HG03159 (cell line): ENCODE measurements around the gene NACAD.

Experiments used
- ATAC-seq: cut with Tn5 transposase; IDR thresholded peaks from one replicate; pipeline ENCODE4 v1.9.1; 2021; ENCODE audit warnings: mild to moderate bottlenecking, moderate library complexity; ENCODE audit not compliant: unreplicated experiment

NACAD gene

DNA sequence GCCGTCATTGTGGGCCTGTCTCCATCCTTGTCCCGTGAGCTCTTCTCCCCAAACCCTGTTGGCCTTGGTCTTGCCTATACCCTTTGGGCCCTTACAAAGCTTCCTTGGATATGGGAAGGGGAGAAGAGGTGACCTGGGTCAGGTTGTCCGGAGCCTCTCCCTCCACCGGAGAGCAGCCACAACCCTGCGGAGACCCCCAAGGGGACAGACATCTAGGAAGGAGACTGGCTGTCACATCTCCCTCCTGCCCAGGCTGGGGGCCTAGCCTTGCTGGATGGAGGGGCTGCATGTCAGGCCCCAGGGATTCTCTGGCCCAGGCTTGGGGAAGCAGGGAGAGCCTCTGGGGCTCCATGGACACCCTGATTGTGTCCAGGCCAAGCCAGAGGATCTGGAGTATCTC is 11.8 kb downstream of the NACAD start:
- ATAC-seq = no peak

DNA sequence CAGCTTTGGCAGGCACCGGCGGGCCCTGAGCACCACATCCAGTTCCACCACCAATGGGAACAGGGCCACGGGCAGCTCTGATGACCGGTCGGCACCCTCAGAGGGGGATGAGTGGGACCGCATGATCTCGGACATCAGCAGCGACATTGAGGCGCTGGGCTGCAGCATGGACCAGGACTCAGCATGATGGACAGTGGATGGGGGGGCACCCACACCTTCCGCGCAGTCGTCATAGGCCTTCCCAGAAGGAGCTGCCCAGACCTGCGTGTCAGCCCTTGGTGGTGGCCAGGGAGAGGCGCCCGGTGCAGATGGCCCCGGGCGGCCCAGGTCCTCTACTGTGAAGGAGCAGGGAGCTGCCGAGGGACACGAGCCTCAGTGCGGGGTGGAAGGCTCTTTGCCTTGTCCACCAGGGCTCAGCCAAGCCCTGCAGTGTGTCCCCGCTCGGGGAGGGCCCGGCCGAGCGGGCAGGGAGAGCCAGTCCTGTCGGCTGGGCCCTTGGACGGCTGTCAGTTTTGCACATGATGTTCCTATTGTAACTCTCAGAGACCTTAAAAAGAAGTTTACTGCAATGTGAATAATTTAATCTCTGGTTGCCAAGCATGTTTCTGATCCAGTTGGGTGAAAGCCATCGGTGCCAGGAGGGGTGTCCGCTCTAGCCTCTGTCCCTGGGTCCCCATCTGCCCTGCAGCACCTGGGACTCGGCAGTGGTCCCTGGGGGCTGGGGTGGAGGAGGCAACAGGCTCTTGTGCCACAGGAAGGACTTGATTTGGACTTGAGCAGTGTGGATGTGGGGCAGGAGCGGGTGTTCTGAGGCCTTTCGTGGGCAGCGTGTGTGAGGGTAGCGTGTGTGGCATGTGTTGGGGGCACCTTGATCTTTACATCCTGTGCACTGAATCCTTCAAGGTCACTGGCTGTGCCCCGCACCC is 12.6 kb downstream of the NACAD start:
- no peak for ATAC-seq

DNA sequence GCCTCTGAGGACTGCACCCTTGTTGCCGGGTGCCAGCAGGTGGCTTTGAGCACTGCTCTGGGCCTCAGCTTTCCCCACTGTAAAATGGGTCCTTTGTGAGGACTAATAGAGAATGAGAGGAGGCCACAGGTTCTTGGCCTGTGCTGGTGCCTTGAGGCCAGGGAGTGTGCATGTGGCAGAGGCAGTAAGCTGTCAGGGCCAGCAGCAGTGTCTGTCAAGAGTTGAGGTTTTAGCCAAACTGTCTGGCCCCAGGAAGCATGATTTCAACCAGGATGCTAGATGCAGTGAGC is 13.5 kb downstream of the NACAD start:
- ATAC-seq = no peak

DNA sequence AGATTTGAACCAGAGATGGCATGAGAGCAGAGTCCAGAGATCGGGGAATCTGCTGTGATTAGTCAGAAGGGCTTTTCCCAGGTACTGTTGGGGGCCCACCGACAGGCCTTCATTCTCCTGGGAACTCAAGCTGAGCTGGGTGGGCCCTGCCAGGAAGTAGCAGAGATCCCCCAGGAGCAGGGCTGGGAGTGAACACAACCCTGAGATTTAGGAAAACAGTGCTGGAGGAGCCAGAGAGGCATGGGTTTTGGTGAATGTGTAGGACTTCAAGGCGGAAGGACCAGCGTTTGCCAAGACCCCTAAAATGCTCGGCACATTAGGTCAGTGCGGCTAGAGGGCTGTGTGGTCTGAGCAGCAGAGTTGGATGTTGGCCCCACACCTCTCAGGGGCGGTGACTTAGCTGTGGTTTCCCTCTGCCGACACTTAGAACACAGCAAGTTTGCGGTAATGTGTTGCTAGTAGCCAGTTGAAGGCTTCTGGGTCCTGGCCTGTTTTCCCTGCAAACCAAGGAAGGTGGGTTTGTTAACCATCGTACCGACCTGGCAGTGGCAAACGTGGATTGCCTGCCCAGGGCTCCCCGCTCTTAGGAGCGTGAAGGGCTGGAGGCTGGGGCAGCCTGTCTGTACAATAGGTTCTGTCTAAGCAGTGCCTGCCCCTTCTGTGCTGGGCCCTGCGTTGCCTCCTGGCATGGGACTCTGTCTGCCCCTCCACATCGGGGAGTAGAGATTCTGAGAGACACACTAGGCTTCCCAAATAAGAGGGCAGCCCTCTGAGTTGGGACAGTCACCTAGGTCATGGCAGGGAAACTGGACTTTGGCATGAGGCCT is 14.0 kb downstream of the NACAD start:
- no peak for ATAC-seq

DNA sequence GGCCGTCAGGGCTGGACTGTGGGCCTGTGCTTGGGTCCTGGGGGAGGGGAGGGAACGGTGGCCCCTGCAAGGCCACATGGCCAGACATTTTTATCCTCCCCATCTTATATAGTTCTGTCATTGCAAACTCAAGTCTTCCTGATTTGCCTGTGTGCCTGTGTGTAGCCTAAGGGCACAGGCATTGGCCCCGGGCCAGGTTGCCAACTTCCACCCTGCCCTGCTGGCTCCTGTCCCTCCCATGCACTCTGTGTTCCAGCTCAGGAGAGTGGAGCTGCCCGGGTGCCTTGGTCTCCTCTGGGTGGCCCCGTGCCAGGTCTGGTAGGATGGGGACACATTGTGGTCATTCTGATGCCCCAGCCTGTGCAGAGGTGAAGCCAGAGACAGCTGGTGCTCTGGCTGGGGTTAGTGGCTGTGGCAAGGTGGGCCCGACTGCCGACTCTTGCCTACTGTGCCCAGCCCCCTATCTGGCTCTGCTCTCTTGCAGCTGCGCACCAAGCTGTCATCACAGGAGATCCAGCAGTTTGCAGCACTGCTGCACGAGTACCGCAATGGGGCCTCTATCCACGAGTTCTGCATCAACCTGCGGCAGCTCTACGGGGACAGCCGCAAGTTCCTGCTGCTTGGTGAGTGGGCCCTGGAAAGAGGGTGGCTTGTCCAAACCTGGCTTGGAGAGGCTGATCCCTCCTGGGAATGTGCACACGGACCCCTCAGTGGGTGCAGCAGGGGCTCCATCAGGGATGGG is 14.8 kb downstream of the NACAD start:
- no peak for ATAC-seq

DNA sequence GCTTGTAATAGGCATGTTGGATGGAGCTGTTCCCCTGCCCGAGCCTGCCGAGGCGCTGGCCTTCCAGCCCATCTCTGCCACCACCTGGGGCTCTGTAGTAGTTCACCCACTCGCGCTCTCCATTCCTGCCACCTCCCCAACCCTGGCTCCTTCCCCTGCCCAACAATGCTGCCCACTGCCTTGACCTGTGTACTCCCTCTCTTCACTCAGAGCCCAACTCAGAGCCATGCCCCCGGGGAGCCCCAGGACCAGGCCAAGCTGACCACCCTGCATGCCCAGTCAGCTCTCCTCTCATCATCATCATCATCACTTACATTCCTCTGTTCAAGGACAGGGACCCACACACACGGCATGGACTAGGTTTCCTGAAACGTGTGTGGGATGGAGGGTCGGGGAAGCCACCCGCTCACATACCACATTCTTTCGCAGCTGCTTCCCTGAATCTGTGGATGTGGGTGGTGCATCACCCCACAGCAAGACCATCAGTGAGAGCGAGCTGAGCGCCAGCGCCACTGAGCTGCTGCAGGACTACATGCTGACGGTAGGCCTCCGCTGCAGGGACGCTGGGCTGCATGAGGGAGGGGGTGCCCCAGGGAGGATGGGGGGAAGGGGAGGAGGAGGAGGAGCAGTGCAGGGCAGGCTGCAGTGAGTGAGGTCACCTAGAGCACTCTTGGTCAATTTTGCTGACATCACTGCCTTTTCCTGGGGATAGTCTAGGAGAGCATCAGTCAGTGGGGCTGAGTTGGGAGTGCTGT is 15.6 kb downstream of the NACAD start:
- ATAC-seq = no peak

DNA sequence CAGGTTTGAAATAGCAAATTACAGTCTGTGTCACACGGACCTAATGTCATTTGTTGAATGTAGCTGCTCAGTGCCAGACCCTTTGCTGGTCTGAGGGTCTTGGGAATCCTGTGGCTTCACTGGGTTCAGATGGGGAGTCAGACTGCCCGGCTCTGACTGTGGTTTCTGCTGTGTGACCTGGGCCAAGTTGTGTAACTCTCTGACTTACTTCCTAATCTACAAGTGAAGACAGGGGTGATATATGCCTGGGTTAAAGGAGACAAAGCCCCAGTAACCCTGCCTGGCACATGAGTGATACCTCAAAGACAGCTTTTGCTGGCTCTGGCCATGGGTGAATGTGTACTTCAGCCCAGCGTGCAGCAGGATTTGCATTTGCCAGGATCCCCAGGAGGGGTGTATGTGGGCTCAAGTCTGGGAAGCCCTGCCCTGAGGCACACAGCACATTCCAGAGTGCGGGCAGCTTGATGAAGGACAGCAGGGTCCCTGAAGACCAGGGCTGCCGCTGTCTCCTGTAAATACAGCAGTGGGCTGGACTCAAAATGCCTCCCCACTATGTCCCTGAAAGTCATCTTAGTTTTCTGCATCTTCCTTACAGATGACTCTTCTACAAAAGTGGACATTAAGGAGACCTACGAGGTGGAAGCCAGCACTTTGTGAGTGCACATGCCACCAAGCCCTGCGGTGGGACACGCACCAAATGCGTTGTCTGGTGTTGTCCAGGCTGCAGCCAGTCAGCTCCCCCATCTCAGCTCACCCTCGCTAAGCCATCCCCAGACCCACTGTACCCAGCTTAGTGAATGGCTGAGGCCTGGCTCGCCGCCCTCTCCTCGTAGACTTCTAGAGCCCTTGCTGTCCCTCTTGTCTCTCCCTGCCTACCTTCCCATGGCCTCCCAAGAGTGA is 16.4 kb downstream of the NACAD start:
- ATAC-seq = no peak

DNA sequence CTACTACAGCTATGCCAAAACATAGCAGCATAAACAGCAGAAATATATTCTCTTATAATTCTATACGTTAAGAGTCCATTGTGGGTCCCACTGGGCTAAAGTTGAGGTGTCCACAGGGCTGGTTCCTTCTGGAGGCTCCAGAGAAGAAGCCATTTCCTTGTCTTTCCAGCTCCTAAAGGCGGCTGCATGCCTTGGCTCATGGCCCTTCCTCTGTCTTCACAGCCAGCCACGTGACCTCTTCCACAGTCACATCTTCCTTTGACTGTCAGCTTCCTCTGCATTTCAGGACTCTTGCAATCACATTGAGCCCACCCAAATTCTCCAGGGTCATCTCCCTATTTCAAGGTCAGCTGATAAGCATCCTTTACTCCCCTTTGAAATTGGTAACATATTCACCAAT is 17.2 kb downstream of the NACAD start:
- no peak for ATAC-seq

DNA sequence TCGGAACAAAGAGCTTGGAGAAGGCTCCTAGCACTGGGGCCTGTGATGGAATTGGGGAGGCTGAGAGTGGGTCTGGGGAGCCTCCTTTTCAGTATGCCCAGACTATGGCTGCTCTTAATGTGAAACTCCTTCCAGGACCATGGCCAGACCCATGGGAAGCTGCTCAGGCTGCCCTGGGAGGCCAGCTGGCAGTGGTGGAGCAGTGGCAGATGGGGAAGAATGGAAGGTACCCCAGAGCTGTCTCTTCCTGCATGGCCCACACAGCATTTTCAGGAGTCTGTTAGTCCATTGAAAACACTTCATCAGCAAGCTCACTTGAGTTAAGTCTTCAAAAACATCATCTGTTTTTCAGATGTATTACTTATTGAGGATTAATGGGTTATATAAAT is 18.5 kb downstream of the NACAD start:
- no peak for ATAC-seq

DNA sequence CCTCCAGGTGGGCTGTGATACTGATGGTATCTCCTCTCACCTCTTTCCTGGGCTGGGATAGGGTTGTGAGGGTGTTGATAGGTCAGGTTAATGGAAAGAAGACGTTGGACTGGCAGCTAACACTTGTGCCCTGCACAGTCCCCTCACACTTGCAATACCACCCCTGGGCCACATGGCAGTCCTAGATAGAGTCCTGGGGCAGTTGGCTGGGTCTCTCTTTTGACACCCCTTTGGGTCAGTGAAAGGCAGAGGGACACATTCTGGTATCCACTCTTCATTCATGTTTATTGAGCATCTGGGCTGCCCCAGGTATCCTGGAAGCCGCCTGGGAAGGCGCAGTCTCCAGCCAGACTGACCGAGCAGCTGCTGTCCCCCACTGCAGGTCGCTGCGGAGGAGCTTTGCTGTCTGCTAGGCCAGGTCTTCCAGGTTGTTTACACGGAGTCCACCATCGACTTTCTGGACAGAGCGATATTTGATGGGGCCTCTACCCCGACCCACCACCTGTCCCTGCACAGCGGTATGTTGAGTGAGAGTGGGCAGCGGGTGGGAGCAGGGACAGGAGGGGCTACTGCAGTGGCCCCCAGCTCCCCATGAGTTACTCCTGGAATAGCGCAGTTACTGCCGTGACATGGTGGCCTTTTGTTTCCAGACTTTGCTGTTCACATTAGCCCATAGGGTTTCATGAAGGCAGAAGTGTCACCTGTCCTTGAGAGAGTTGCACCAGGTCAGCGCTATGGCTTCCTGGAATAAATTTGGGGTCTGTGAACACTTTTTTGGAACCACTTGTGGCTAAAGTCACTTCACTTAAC is 19.1 kb downstream of the NACAD start:
- no peak for ATAC-seq

DNA sequence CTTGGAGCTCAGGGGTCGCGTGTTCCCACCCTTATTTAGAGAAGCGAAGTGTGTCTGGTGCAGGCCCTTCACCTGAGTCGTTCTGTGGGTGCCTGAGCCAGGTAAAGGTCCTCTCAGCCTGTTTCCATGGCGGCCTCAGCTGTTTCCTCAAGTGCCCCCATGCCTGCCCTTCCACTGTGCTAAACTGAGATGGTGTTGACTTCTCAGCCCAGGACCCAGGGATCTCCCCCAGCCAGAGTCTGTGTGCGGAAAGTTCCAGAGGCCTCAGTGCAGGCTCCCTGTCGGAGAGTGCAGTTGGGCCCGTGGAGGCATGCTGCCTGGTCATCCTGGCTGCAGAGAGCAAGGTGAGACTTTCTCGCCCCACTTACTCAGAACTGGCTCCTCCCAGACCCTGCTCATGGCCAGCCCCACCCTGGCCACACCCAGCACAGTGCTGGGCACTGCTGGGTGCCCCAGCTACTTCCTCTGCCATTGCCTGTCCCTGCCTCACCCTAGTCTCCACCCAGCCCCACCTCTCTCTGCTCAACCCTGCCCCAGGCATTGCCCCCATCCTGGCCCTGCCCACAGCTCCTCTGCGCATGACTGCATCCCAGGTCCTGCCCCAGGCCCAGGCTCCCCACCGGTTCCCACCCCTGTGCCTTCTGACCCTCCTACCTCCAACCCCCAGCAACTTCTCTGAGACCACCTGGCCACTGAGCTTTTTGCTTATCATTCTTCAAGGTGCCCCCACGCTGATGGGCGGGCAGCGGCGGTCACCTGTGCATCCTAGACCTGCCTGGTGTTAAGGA is 20.3 kb downstream of the NACAD start:
- ATAC-seq = no peak

DNA sequence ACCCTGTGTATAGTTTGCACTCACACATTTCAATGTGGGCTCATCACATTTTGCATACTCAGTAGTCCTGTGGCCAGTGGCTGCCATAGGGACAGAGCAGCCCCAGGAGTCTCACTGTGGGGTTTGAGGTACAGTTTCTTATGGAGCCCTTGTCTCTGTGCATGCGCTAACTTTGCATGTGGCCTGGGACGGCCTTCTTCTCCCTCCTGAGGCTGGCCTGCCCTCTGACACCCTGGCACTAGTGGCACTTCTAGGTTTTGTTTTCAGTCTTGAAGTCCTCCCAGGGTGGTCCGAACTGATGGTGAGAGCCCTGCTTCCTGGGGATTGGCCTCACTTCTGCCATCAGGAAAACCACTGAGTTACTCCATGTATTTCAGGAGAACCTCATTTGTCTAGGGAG is 21.2 kb downstream of the NACAD start:
- no peak for ATAC-seq

DNA sequence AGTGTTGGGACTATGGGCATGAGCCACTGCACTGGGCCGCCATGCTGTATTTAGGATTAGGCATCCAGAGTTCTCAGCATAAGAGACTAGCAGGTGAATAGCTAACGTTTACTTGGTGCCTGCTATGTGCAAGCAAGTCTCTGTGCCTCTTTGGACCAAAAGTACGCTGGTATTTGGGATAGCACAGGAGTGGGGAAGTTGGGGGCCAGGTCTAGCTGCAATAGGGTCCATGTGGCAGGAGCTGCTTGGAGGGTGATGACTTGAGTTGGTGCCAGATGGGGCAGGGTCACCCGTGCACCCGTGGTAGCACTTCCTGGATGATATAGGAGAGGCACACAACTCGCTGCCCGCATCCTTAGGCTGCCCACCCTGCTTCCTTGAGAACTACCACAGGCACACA is 22.4 kb downstream of the NACAD start:
- ATAC-seq = no peak

DNA sequence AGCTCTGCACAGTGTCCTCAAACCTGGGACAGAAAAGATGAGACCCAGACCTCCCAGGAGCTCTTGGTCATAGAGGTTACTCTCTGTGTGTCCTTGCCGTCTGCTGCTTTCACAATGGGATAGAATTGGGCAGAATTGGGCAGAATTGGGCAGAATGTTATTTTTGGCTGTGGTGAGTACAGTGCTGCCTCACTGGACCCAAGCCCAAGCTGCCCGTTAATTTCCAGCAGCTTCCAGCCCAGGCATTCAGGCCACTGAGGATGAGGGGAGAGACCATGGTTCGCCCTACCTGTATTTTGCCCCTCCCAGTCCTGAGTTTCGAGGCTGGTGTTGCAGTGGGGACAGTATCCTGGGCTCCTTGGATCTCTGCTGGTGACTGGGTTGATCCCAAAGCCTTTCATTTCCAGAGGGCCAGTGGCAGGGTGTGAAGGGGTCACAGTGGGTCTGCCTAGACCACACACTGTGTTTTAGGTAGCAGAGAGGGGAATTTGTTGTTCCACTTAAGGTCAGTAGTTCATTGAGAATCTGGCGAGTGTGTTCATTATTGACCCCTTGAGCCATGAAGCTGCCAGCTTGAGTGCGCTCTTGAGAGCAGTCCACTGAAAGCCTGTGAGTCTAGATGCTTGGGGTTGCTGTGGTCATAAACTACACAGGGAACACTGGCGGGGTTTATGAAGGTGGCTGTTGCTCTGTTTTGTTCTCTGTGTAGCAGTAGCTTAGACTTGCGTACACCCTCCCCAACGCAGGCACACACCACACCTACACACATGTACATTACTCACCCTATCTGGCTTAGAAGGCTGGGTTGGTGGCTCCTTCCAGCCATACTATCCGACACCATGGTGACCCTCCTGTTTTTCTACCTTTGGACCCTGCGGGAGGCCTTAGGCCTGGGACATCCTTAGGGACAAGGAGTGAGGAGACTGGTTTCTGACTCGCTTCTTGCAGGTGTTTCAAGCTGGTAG is 23.5 kb downstream of the NACAD start:
- ATAC-seq = no peak

DNA sequence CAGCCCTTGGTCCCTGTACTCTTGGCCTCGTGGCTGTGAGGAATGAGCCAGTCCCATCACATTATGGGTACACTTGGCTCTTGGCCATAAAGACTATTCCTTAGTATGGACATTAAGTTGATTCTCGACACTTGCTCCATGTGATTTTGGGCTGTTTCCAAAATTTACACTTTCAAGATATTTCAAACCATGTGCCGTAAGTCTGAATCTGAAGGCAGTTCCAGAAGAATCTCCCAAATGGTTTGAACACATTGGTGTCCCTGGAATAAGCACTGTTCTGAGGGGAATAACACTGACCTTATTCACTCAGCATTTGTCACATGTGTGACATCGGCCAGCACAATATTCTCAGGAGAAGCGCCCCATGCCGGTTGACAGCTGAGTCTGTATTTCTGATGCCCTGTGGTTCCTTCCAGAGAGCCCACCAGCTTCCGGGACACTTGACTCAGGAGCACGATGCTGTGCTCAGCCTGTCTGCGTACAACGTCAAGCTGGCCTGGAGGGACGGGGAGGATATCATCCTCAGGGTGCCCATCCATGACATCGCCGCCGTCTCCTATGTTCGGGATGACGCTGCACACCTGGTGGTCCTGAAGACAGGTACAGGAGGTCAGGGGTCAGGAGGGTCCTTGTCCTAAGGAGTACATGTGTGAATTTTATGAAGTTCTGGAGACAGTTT is 24.6 kb downstream of the NACAD start:
- ATAC-seq = no peak

DNA sequence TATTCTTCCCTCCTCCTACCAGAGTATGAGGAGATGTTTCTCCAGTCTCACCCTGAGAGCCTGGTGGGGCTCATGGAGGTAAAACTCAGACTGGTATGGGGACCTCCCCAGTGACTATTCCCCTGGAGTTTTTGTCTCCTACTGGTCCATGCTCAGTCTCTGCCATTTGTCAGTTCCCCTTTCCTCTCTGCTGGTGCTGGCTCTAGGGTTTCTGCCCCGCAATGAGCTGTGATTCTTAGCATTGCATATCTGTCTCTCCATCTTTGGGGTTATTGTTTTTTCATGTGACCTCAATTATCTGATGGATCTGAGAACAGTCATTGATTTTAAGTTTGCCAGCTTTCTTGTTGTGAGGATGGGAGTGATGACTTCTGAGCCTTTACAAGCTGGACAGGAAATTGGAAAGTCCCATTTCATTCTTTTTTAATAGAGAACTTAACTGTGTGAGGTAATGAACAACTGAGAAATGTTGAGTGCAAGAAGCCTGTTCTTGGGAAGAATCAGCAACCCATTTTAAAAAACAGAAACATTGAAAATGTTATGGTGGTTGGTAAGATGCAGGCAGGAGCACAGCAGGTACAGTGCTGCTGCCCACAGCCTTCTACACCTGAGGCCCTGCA is 26.9 kb downstream of the NACAD start:
- ATAC-seq = no peak
